MV-4-11 (cell line): ENCODE data around the gene BRD3.
A peak's percentile ranks its signal among the peaks of the same experiment; 100 is the strongest.

Source experiments
- DNase-seq: peaks from one replicate; lab custom pipeline; 2025; lab: John Stamatoyannopoulos, UW

Gene BRD3

DNA sequence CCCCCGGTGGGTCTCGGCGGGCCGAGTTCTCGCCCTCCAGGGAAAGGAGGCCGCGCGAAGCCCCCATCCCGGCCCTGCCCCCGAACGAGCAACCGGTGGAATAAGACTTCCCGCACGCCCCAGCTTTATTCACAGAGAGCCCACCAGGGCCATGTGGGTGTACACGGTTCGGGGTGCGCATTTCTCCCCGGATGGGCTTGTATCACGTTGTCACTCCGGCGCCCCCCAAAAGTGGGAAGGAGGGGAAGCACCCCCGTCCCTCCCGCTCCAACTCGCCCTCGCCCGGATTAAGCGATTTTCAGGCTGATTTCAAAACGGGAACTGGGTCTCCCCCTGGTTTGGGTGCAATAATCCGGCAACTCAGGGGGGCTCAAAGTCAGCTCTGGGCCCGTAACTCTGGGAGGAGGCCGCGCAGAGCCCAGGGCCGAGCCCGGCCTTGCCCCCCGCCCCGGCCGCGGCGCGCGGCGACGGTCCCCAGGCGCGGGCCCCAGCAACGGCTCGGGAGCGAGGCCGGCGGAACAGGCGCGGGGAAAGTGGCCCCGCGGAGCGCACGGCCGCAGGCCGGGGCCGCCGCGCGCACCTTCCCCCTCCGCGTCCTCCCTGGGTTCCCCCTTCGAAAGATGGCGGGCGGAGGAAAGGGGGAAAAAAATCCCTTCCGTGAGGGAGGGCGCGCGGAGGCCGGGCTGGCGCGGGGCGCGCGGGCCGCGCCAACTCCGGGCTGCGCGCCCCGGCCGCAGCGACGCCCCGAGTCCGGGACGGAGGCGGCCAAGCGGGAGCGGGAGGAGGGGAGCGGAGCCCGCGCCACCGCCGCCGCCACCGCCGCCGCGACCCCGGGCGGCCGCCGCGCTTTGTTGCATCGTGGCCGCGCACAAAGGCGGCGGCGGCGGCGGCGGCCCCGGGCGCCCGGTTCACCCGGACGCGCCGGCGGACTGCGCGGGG, 644 bp downstream of the BRD3 start:
- DNase-seq, result no peak

DNA sequence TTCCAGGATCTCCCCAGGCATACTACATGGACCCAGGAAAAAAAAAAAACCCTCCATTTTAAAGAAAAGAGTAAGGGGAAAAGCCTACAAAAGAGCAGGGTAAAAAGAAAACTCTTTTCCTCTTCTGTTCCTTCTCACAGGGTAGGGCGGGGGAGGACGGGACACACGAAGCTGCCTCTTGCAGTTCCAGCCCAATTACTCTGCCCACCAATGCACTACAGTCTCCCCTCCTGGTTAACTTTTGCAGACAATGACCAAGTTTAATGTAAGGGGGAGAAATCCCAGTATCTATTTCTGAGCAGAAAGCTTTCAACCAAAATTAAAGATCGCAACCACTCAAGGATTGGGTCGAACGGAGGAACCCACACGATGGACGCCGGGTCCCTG, 1.3 kb downstream of the BRD3 start:
- no peak for DNase-seq

DNA sequence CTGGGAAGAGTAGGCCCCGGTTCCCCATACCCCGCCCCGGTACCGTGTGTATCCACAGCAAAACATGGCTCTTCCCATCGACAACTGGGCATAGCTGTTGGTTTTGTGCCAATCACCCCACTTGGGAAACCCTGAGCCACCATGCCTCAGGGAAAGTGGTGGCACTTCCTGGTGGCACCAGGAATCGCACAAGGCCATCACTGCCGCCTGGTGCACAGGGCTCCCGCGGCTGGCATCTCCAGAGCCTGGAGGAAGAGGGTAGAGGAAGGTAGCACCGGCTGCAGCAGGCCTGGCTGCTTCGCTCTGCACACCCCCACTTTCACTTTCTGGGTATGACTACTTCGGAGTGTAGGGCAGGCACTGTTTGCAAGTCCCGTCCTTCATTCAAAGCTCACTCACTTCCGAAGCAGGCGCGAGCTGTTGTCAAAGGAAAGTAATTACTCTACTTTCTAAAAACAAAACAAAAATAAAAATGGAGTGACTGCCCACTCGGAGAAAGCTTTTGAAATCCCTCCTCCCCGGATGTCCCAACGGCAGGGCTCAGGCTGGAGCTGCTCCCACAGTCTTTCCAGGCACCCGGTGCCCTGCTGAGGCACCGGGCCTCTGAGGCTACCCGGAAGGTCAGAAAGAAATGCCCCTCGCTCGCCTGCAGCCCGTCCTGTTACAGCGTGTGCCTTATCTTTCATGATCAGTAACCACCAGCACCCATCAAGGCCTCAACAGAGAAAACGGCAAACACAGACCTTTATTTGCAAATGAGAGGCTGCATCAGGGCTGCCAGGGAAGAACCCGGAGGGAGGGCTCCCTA, 2.0 kb downstream of the BRD3 start:
- peak; percentile 76 for DNase-seq

DNA sequence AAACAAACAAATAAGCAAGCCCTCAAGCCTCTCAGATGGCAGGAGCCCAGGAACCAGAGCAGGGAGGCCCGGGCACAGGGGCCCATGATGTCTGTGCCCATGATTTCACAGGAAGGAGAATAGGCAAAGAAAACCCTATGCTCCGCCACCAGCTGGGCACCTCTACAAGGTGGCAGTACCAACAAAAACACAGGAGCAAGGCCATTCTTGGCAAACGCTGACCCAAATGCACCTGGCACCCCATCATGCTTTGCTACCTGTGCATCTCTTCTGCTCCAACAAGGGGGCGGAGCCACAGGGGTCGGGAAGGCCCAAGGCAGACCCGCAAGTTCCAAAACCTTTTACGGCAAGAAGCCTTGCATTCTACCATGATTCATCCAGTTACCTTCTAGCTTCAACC, 3.1 kb downstream of the BRD3 start:
- DNase-seq, result no peak

DNA sequence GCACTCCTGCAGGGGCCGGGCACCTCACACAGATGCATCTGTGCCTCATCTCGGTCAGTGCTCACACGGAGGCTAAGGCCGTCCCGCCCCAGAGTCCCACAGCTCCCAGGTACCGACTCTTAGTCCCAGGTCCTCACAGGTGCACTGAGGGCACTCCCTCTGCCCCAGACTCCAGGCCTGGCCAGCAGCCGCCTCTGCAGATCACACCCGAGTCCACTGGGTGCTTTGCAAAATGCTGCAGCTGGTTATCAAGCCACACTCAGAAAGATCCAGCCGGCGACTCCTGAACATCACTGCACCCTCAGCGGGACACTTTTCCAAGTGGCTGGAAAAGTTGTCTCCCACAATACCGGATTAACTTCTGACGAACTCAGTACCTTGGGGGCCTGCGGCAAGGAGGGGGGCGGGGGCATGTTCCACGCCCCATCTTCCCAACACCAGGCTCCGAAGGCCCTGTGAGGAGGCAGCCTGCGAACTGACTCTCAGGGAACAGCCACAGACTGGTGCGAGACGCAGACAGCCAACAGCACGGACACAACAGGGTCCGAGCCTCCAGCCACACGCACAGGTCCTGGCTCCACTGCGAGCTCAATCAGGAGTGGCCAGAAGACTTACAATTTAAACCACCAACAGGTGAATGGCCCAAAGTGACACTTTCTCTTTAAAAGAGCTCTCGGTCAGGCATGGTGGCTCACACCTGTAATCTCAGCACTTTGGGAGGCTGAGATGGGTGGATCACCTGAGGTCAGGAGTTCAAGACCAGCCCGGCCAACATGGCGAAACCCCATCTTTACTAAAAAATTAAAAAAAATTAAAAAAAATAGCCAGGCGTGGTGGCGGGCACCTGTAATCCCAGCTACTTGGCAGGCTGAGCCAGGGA, 4.0 kb downstream of the BRD3 start:
- no peak for DNase-seq

DNA sequence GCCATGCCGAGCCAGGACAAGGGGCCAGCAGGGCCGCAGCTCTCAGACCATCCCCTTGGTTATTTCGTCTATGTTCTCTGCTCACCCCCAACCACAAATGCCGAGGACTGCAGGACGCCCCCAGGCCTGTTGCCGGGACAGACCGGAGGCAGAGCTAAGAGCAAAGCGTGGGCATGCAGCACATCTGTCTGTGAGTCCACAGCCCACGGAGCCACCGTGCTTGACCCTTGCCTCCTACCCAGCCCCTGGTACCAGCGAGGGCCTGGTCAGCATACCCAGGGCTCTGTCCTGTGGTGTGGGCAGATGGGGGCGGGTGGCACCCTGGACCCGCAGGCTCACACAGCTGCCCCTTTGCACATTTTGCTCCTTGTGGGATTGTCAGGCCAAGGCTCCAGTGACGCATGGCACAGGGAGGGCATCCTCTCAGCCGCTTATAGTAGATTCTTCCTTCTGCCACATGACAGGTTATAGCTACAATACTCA, 4.7 kb downstream of the BRD3 start:
- no peak for DNase-seq

DNA sequence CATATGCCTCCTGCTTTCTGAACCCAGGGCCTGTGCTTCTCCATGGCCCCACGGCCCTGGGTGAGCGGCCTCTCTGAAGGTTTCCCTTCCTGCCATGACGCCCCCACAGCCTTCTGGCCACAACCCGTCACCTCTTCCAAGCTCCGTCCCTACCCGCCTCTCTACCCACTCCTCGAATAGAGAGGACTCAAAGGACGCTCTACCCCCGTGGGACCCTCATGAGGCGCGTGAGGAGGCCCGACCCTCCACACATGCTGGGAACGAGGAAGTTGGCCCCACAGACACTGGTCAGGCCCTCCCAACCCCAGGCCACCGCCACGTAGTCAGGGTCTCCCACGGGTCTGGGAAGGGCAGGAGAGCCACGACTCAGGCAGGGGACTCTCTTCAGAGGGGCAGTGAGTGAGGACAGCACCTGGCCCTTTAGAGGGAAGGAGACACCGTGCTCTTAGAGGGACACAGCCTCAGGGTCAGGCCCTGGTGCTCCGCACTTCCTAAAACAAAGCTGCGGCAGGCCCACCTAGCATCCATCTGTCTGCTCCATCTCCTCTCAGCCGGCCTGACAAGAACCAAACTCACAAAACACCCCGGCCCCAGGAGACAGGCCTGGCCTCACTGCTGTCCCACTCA, 5.3 kb downstream of the BRD3 start:
- peak; percentile 8 for DNase-seq

DNA sequence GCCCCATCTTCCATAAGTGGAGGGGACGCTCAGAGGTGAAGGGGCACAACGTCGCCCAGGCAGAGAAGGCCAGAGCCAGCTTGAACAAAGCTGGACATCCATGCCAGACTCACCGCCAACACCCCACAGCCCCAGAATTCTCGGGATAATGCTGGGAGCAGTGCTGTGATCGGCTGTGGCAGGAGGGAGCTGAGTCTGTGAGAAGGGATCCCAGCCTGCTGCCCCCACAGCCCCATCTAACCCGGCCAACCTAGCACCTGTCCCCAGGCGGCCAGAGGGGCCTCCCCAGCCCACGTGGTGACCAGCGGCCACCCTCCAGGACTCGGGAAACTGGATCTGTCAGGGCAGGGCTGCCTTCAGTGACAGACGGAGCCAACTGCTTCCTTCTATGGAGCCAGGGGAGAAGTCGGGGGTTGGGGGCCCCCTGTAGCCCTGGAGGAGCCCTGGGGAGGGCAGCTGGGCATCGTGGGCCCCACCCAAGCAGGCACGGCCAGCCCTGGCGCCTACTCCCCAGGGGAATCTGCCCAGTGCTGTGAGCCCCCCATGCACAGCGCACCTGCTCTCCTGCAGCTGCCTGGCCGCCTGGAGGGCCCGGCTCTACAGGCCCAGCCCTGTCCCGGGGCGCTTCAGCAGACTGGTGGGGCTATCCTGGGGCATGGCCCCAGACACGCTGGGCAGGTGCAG, 6.0 kb downstream of the BRD3 start:
- no peak for DNase-seq

DNA sequence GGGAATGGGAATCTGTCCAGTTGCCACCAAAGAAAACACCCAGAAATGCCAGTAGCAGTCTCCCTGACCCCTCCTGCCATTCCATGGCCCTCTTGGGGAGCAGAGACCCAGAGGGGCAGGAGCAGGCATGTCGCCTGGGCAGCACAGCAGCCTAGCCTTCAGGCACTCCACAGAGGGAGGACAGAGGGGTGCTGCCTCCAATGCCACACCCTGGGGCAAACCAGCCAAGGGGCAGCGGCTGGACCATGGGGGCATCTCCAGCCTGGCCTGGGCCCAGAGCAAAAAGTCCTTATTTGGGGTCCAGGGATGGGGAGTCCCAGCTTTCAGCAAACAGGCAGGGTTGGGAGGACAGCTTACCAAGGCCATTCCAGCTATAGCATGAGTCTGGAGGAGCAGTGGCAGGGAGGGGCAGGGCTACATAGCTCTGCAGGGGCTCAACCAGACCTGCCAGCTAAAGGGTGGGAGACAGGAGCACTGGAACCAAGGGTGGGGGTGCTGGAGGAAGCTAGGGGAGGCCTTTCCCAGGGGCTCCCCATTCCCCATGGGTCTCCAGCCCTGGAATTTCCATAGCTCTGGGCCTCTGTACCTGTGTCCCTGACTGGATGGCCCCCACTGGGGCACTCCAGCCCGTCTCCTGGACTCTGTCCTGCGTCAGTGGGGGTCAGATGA, 6.7 kb downstream of the BRD3 start:
- no peak for DNase-seq

DNA sequence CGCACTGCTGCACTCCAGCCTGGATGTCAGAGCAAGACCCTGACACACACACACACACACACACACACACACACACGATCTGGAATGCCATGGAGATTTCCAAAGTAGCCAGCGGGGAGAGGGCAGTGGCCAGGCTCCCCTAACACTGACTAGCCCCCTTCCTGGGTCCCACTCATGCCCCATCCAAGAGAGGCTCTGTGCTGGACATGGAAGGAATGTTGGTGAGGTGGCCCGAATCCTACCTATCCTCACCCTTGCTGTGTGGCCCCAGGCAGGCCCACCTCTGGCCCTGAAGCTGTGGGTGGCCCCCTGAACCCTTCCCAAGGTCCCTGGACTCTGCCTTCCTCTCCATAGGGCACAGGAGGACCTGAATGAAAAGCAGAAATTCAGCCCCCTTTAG, 7.3 kb downstream of the BRD3 start:
- DNase-seq, result no peak

DNA sequence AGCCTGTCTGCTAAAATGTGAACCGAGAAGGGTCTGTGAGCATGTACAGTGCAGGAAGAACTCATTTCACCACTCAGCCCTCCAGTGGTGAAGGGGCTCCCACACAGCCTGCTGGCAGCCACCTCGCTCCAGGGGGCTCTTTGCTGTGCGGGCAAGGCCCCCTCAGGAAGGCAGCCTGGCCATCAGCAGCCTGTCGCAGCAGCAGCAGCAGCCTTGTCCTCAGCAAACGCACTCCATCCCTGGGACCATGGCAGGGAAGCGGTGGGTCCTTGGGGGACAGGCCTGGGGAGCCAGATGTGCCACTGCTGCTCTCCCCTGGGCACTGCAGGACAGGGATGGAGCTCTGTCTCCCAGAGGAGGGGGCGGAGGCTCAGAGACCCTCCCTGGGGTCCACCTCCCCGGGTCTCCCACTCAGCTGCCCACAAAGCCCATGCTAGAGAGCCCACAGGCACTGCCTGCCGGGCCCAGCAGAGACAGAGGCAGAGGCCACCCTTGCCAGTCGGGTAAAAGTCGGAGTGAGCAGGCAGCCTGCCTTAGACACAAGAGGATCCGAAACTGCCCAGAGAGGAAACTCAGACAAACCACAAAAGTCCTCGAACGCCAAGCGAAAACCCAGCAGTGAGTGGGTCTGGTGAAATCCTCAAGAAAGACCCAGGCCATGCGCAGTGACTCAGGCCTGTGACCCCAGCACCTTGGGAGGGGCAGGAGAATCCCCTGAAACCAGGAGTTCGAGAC, 8.0 kb downstream of the BRD3 start:
- peak; percentile 98 for DNase-seq

DNA sequence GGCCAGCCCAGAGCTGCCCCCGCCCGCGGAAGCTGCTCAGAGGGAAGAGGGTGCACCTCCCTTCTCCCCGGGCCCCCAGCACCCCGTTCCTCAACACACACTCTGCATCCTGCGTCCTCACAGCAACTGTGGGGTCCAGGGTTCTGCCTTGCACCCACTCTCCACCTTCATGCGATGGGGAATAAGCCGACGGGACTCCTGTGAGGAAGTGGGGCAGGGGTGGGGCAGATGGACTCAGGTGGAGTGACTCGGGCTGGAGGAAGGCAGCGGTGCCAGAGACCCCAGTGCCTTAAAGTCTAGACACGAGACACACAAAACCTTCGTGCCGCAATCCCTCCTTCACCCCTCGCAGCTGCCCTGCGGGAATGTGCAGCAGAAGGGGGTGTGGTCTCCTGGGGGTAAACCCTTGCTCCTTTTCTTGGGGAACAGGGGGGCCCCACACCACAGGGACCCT, 8.6 kb downstream of the BRD3 start:
- no peak for DNase-seq

DNA sequence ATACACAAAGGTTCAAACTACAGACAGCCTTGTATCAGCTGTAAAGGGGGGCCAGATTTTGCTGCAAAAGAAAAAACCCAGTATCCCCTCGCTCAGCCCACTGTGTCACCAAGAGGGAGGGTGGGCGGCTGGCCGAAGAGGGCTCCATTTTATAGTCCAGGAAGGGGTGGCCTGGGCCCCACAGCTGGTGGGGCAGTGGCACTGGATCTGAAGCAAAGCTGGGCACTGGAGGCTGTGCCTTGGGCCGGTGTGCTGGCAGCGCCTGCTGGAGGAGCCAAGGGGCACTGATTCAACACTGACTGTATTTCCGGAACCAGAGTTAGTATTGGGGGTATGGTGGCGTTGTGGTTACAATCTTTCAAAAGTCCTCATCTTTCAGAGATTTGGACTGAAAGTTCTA, 9.1 kb downstream of the BRD3 start:
- DNase-seq, result no peak

DNA sequence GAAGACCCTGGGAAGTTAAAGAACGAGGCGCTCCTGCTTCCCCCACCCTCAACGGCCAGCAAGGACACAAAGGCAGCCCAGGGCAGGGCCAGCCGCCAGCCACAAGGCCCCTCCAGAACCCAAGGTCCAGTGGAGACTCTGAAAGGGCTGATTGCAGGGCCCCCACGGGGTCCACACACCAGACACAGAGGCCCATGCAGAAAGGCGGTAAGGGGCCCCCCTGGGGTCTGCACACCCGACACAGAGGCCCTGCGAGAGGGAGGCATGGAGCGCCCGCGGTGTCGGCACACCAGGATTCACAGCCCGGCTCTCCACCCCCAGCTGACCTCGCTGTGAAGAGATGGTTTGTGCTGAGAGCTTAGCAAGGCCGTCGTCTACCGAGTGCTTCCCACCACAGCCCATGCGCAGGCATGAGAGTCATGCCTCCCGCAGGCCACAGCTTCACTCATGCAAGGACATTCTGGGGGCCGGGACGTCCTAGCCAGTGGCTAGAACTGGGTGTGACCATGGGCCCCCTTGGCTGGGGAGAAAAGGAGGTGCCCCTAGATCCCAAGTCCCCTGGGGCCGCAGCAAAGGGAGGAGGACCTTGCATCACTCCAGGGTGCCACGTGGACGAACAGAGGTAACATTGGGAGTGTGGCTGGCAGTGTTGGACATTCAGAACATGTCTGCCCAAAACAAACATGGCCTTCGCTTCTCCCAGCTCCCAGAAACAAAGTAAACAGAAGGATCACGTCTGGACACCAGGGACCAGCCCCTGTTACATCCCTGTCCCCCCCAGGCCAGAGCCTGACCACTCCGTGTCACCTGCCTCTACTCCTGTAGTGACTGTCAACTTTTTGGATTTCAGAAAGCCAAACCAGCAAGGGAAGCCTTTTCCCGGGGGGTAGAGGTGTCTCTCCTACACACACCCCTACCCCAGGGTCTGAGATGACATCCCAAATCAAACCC, 9.8 kb downstream of the BRD3 start:
- no peak for DNase-seq

DNA sequence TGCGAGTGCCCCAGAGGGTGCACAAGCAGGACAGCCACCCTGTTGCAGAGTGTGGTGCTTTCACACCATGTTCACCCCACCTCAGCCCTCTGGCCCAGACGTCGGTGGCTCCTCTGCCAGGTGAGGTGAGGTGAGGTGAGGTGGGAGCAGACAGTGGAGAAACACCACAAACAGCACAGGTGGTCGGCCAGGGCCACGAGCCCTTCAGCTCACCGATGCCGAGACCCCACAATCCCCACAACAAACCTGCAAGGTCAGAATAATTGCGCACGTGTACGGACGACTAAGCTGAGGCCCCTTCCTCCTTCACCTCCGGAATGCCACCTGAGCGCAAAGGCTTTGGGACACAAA, 10.5 kb downstream of the BRD3 start:
- DNase-seq, result no peak

DNA sequence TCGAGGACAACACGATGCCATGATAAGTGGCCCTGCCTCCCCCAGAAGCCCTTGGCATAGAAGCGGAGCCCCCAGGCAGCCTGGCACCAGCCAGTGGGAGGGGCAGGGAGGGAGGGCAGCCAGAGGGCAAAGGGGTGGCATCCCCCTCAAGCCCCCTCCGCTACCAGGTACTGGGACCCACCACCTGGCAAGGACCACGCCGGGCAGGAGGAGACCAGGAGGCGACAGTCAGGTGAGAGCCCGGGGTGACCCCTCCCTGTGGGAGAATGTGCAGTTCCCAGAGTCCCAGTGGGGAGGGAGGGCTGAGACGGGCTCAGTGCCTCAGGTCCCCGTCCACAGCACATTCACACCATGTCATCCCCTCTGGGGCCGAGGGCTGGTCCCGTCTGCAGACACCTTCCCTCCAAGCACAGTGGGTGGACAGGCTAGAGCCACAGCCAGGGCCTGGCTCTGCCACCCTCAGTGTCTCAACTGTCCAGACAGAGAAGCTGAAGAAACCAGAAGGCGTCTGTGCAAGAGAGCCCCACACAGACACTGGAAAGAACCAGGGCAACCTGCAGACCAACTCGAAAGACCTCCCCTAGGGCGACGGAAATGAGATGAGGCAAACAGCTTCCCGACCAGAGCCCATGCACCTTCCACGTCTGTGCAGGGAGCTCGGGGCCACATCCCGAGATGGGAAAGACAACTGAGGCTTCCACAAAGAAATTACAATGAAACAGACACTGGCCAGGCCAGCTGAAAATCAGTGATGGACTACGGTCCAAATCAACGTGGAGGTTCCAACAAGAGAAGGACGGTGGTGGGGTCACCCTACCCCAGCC, 11.1 kb downstream of the BRD3 start:
- DNase-seq, result no peak

DNA sequence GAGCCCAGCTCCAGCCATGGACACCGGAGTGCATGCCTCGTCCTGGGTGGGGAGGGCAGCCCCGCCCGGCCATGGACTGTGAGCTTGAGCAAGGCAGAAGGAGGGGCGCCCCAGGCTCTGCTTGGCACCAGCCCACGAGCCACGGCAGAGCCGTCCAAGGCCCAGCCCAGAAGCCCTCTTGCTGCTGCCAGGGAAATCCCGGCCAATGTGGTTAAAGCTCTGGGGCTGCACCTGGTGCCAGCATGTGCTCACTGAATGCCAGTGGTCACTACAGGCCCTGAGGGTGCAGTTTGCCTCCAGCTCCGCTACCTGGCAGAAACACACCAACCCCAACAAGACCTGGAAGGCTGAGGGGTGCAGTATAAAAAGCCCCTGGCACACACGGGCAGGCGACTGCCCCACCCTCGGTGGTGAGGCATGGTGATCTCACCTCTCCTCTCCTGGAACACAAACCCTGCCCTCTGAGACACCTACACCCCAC, 11.8 kb downstream of the BRD3 start:
- DNase-seq, result no peak
